Endometrial microvascular endothelial cells (primary cell): ENCODE measurements around the gene CYSTM1. TPM values are rescaled to one million over a fixed set of nuclear protein-coding genes. Genes with fewer than 3 reads are reported as not detected.

Experiments used
- in situ Hi-C: cut with HindIII; loops from 2 replicates; pipeline ENCODE4 v1.10.0; 2017; ENCODE audit warnings: low sequenced_read_pairs, low pct_unique_long_range_greater_than_20kb; ENCODE audit errors: inconsistent ontology term
- total RNA-seq: library from RNA; depleted of rRNA; stranded (reverse); fragments of >200 nt; gene quantifications from one replicate; pipeline ENCODE4 v1.2.3, GENCODE V29; 2015; ENCODE audit errors: inconsistent ontology term

Gene CYSTM1
- 42.2 TPM for total RNA-seq

GRCh38 chr5:140174465-140175366 is at the start of gene CYSTM1:
CYSTM1 (plus strand) TSS chr5:140175188; CDS start chr5:140194466, 19,278 bp downstream.
- in situ Hi-C loops: no loop called here

GRCh38 chr5:140125637-140126036 is 49.4 kb upstream of the CYSTM1 start, which contains the start of gene IGIP:
IGIP (plus strand) TSS chr5:140125937; CDS start chr5:140128477, 2,540 bp downstream.
- in situ Hi-C loops: no loop called here

- in situ Hi-C loops: no loop called here
These were observed 48.5 kb upstream of the CYSTM1 start for GRCh38 chr5:140126315-140127012.

GRCh38 chr5:140128376-140128775 is 46.6 kb upstream of the CYSTM1 start:
- in situ Hi-C loops: no loop called here

GRCh38 chr5:140130949-140131733 is 43.8 kb upstream of the CYSTM1 start:
- in situ Hi-C loops: no loop called here

- in situ Hi-C loops: no loop called here
These were observed 43.0 kb upstream of the CYSTM1 start for GRCh38 chr5:140131967-140132409.

GRCh38 chr5:140133514-140134167 is 41.3 kb upstream of the CYSTM1 start:
- in situ Hi-C loops: no loop called here

GRCh38 chr5:140134277-140134935 is 40.6 kb upstream of the CYSTM1 start:
- in situ Hi-C loops: no loop called here

- in situ Hi-C loops: no loop called here
These were observed 39.9 kb upstream of the CYSTM1 start for GRCh38 chr5:140135127-140135526.

GRCh38 chr5:140136624-140137023 is 38.4 kb upstream of the CYSTM1 start:
- in situ Hi-C loops: no loop called here

GRCh38 chr5:140140435-140140834 is 34.6 kb upstream of the CYSTM1 start:
- in situ Hi-C loops: no loop called here

GRCh38 chr5:140141241-140141640 is 33.7 kb upstream of the CYSTM1 start:
- in situ Hi-C loops: no loop called here

GRCh38 chr5:140142246-140142645 is 32.7 kb upstream of the CYSTM1 start:
- in situ Hi-C loops: no loop called here

- in situ Hi-C loops: no loop called here
These were observed 32.1 kb upstream of the CYSTM1 start for GRCh38 chr5:140142856-140143255.

- in situ Hi-C loops: no loop called here
These were observed 31.3 kb upstream of the CYSTM1 start for GRCh38 chr5:140143521-140144258.

GRCh38 chr5:140145256-140145655 is 29.7 kb upstream of the CYSTM1 start:
- in situ Hi-C loops: no loop called here

GRCh38 chr5:140145818-140146522 is 29.0 kb upstream of the CYSTM1 start:
- in situ Hi-C loops: no loop called here
